Globus pallidus (tissue), 1 donor: ENCODE measurements around the gene ABCG8.

Source experiments
- DNase-seq: peaks from one replicate; pipeline ENCODE4 v3.0.0-alpha.2; 2015; ENCODE audit warnings: low spot score

Gene ABCG8

DNA sequence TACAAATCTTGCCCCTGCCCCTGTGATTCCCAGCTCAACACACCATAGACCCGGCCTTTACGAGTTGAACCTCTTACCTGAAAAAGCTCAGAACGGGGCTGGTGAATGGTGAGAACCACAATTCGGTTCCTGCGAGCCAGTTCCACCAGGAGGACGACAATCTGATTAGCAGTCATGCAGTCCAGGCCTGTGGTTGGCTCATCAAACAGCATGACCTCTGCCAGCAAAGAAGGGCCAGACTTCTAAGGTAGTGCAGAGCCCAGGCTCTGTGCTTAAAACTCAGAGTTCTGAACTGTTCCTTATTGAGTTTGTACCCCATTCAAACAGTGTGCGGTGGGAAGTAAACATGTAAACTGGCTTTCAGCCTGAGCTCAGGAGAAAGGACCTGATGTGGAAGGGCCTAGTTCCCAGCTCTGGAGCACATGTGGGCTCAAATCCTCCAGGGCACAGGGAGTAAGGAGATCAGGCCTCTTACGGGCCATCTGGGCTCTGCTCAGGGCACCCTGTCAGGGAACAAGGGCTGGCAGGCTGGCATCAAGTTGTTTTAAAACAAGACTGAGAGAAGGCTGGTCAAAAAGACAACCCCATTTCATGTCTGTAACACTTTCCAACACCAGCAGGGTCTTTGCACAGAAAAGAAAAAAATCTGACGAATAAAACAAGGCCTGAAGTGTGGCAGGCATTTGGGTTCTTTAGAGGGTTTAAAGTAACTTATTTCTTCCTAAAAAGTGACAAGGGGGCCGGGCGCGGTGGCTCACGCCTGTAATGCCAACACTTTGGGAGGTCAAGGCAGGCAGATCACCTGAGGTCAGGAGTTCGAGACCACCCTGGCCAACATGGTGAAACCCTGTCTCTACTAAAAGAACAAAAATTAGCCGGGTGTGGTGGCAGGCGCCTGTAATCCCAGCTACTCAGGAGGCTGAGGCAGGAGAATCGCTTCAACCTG lies 12.2 kb upstream of the ABCG8 start:
- DNase-seq = no peak

DNA sequence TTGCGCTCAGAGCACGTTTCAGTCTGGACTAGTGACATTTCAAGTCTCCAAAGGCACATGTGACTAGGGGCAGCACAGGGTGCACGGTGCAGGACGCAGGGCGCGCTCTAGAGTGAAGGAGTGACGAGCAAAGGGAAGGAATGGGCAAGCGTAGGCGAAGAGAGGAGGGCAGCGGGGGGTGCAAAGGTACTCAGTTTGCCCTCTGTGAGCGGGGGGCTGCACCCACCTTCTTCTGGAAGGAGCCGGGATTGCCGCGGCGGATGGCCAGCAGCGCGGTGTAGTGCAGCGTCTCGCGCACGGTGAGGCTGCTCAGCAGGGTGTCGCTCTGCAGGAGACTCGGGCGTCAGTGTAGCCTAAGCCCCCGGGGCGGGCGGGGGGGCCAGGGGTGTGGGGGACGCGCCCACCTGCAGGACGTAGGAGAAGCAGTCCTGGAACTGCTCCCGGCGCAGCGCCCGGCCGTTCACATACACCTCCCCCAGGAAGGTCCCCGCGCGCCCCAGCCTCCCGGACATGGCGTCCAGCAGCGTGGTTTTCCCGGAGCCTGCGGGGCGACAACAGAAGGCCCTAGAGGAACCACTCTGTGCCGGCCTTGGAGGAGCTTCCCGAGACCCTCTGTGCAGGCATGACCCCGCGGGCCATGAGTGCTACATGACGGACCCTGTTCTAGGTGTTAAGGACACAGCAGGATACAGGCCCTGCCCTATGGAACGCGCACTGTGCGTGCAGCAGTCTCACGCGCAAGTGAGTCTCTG lies 7.1 kb upstream of the ABCG8 start:
- no peak for DNase-seq

DNA sequence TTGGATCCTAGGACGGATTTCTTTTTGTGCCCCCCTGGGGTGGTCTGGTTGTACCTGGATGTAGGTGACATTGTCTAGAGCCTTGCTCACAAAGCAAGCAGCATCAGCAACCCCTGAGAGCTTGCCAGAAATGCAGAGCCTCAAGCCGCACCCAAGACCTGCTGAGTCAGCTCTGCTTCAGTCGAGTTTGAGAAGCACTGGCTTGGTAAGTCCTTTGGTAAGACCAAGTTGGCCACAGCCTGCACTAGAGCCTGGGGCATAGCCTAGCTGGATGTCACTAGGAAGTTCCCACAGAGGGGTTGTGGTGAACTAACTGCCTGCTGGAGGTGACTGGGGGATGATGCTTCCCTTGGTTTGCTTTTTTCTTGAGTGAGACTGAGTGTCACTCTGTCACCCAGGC lies 6.3 kb upstream of the ABCG8 start:
- DNase-seq = no peak

DNA sequence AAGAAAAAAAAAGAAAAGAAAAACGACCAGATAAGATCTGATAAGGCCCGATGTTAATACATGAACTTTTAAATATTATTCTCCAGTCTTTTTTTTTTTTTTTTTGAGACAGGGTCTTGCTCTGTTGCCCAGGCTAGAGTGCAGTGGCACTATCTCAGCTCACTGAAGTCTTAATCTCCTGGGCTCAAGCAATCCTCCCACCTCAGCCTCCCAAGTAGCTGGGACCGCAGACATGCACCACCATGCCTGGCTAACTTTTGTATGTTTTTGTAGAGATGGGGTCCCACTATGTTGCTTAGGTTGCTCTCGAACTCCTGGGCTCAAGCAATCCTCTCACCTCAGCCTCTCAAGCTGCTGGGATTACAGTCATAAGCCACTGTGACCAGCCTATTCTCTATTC lies 1.7 kb upstream of the ABCG8 start:
- no peak for DNase-seq

DNA sequence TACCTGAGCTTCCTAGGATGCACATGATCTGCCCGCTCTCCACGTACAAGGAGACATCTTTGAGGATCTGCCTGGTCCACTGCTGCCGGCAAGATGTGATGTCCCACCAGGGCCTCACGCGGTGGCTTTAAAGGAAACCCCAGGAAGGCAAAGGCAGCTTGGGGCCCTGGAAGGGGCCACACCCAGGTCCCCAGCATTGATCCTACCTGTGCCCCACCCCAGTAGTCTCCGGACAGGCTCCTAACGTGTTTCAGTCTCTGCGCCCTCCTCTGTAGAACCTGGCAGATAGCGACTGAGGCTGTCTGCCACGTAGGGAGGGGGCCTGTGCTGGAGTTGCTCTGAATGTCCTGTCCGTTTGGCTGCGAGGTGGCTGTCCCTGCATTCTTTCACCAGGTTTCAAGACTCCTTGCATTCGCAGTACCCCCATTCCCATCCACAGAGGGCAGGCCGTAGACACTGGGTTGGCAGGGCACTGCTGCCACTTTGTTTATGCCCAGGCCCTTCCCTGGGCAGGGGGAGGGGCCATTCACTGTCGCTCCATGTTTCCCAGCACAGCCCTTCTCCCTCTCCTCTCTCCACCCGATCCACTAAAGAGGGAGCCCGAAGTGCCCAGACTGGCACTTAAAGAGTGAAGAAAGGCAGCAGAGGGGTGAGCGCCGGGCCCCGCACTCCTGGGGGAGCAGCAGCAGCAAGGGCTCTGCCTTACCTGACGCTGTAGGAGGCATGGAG lies 776 bp upstream of the ABCG8 start:
- no peak for DNase-seq

DNA sequence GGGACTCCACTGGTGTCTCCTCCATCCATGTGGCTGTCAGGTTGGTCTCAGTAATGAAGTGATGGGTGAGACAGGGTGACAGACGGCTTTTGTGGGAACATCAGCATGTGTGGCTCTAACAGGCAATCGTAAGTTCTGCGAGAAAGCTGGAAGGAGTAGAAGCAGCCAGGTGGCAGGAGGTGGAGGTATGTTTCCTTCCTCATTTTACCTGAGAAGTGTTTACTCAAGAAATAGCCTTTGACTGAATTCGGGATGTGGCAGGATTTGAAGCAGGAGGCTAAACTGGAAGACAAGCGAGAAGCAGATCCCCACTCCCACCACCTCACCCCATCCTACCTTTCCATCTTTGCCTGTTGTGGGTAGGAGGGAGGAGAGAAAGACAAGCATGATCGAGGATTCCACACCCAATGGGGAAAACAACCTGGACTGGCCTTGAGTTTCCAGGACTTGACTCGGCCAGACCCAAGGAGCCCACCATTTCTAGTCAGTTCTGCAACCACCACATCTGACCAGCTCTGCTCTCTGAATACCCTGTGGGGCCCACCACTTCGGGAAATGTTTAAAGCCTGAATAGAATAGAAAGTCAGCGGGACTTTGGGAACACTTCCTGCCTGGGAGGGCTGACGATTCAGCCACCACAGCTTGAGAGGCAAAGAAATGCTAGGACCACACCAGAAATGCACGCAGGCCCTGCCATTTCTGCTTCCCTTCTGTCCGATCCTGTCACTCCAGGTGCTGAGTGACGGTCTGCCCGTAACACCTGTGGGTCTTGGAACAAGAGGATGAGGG lies 1.2 kb downstream of the ABCG8 start:
- no peak for DNase-seq

DNA sequence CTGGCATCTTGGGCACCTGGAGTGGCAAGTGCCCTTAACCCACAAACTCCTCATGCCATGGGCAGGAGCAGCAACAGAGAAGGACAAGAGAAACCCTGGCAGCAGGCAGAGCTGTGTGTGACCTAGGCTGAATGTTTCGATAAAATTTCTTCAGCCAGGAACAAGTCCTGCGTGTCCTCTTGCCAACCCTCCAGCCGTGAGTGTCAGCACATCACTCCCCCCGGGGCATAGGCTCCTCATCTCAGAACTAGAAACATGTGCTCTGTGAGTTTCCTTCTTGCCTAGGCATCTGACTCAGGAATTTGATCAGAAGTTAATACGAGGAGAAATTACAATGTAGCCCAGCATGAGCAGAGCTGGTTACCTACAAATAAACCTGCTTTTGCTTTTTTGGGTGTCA lies 2.2 kb downstream of the ABCG8 start:
- no peak for DNase-seq

DNA sequence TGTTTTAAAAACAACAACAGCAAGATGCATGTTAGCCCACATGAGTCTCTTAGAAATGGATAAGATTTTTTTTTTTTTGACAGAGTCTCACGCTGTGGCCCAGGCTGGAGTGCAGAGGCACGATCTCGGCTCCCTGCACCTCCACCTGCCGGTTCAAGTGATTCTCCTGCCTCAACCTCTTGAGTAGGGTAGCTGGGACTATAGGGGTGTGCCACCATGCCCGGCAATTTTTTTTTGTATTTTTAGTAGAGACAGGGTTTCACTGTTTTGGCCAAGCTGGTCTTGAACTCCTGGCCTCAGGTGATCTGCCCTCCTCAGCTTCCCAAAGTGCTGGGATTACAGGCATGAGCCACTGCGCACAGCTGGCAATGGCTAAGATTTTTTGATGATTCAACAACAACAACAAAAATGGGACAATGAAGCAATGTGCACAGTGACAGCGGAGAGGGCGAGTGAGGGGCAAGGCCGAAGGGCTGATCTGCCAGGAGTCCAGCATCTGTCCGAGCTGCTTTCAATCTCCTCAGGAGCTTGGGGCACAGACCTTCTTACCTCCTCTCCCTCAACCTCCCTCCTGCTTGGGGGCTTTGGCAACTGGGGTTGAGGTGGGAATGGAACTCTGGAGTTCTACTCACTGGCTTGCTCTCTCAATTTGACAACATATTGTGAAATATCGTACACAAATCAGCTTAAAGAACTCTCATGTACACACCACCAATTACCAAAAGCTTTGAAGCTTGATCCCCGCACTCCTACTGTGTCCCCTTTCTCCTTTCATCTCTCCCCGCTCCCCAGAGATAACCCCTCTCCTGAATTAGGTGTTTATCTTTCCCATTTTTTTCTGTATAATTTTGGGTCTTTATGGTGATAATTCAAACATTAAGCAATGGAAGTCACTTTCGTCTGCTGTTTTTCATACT lies 3.4 kb downstream of the ABCG8 start:
- DNase-seq = no peak

DNA sequence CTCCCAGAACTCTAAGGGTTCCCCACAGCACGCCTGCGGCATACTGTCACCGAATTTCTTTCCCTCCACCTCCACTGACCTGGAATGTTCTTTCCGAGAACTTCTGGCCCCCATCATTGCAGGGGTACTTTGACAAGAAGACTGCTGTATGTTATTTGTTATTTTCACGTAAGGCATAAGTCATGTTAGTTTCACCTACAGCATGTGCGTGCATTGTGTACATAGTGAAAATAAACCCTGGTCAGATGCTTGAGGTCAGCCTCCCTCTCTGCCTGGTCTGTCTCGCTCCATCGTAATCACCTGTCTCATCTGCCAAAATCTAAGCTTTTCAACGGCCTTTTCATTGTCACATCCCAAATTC lies 4.1 kb downstream of the ABCG8 start:
- no peak for DNase-seq

DNA sequence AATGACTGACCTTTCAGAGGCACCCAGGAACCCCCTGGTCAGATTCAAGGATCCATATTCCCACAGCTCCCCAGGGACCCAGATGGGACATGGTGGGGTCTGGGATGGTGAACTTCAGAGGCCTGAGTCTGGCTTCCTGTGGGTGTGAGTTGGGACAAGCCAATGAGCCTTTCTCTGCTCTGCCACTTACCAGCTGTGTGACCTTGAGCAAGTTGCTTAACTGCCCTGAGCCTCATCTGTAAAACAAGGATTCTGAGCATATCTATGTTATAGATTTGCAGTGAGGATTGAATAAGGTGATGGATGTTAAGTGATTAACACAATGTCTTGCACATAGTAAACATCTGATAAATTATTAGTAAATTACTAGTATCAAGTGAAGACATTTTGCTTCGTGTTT lies 6.4 kb downstream of the ABCG8 start:
- no peak for DNase-seq

DNA sequence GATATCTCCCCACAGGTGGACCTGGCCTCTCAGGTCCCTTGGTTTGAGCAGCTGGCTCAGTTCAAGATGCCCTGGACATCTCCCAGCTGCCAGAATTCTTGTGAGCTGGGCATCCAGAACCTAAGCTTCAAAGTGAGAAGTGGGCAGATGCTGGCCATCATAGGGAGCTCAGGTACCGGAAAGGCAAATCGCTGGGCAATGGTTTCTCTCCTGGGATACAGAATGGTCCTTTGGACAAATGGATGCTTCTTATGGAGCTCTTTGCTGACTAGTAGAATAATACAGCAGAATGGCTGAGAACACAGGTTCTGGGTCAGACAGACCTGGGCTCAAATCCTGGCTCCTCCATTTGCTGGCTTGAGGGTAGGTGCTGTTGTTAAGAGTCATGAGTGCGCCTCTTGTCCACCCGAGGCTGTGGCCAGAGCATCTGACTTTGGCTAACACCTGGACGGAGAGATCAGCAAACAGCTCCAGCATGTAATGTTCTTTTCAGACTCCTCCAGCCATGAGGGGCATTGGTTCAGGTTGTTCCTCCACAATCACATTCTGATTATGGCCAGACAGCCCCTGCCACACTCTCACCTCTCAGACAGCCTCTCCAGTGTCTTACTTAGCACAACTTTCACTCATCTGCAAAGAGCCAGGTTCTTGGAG lies 7.5 kb downstream of the ABCG8 start:
- DNase-seq = no peak

DNA sequence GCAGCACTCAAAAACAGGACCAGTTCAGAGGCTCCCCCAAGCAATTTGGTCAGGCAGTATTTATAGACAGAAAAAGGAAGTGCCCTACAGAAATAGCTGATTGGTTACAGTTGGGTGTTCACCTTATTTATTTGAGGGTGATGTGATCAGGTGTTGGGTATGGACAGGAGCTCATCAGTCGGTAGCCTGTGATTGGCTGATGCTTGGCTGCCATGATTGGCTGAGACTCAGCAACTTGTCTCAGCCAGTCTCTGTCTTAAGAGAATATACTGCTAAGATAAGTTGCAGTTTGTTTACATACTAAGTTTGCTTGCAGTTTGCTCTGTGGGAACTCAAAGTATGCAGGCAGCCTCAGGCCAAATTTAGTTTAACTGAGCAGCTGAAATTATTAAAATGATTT lies 9.4 kb downstream of the ABCG8 start:
- DNase-seq = no peak

DNA sequence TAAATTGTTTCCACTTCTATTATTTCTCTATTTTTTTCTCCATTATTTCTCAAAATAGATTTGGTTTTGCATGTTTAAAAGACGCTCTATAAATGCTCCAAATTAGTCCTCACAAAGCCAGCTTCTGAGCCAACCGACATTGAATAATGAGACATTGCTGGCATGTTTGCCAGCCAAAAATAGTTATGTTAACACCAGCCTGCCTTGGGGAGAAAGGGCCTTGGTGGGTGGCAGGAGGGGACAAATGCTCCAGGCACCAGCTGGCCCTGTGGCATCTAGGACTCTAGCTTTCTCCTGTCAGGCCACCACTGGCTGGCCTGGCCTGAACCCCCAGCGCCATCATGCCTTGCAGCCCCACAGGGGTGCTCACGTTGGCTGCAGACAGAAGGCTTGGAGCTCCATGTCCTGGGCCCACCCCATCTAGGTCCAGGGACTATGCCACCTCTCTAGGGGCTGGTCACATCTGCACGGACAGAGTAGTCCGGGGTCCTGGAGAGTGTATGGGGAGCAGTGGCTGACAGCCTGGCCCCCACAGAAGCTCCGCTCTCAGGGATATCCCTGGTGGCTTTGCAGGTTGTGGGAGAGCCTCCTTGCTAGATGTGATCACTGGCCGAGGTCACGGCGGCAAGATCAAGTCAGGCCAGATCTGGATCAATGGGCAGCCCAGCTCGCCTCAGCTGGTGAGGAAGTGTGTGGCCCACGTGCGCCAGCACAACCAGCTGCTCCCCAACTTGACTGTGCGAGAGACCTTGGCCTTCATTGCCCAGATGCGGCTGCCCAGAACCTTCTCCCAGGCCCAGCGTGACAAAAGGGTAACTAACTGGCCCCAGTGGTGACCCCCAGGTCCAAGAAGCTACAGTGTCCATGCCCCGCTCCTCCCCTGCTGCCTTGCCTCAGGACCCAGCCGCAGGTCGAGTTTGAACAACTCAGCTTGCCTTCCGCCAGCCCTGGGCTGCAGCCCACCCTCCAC lies 12.5 kb downstream of the ABCG8 start:
- DNase-seq = no peak

DNA sequence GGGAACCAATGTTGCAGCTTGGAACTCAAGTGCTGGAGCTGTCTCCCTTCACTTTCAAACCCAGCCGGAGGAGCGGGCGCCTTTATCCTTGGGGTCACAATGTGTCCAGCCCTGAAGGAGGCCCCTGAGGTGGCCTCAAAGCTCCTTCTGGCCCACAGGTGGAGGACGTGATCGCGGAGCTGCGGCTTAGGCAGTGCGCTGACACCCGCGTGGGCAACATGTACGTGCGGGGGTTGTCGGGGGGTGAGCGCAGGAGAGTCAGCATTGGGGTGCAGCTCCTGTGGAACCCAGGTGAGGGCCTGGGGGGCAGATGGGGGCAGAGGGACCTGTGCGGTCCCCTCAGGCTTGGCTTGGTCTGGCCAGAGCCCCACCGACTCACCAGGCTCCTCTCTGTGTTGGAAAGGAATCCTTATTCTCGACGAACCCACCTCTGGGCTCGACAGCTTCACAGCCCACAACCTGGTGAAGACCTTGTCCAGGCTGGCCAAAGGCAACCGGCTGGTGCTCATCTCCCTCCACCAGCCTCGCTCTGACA lies 13.5 kb downstream of the ABCG8 start:
- DNase-seq = no peak

DNA sequence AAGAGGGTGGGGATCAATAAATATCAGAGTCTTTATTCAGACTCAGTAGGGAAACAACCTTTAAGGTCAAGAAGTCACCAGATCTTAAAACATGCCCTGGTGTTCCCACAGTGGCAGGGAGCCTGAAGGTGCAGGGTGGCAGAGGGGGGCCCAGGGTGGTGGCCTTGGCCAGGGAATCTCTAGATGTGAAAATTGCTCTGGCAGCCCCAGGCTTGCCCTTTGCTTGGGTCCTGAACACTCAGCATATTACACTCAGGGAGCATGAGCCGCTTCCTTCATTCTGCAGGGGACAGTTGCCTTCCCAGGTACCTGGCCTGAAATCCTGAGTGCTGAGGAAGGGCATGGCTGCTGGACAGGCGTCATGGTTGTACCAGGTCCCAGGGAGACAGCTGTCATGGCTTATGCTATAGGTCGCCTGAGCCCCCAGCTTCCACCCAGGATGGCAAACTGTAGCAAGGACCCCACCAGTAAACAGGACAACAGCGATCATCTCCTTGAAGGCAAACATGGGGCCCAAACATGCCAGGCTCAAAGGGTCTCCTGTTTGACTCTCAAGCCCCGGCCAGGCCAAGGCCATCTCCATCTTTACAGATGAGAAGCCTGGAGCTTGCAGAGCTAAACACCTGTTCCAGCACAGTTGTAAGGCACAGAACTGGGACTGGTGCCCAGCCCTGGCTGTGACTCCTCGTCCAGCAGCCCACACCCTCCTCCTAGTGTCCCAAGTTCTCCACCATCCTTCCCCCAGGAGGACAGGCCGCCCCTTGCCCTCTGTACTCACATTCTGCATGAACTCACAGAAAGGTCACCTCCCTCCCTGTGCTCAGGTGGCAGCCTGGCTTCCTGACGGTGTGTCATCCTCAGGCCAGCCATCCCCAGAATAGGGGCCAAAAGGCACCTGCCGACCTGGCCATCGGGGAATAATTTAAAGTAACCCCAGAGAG lies 14.6 kb downstream of the ABCG8 start:
- no peak for DNase-seq

DNA sequence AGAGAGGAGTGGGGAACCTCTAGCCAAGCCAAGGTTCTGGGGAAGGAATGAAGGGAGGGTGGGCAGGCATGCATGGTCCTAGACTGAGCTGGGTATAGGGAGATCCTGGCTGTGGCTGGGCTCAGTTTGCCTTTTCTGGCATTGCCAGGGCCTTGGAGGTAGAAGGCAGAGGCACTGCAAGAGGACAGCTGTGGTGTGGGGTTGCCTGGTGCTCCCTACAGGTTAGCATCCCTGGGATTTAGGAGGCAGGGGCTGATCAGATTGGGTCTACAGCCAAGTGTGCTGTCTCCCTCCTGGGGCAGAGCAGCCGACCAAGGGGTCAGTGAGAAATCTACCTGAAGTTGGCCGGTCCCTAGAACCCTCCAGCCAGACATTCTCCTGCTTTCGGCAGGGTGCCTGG lies 15.9 kb downstream of the ABCG8 start:
- no peak for DNase-seq

DNA sequence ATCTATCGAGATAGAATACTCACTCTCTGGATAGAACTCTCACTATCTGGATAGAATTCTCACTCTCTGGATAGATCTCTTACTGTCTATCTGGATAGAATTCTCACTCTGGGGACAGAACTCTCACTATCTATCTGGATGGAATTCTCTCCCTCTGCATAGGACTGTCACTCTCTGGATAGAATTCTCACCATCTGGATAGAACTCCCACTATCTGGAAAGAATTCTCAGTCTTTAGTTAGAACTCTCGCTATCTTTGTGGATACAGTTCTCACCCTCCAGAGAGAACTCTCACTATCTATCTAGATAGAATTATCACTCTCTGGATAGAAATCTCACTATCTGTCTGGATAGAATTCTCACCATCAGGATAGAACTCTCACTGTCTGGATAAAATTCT lies 16.5 kb downstream of the ABCG8 start:
- no peak for DNase-seq

DNA sequence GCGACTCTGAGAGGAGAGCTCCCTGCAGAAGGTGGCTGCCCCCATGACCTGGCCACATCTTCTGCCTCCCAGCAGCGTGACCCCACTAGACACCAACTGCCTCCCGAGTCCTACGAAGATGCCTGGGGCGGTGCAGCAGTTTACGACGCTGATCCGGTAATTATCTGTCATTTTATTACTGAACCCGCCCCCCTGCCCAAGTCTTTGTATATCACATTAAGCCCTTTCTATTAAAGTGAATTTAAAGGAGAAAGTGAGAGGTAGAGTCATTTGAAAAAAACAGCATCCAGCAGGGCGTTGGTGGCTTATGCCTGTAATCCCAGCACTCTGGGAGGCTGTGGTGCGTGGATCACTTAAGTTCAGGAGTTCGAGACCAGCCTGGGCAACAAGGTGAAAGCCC lies 33.4 kb downstream of the ABCG8 start:
- DNase-seq = no peak
